Activated CD8-positive, alpha-beta memory T cell treated with anti-CD3 and anti-CD28 coated beads, Interleukin-2, amount 50 U/mL, for 1 hour (primary cell): Measurements from ENCODE around the gene ATP10B.
"Not testable (repeated sequence)": the region's sequence is repeated elsewhere in the genome, so short reads cannot be mapped to it uniquely, and the experiment has no call there.

ENCODE experiments used
- DNase-seq: peaks from one replicate; pipeline ENCODE4 v3.0.0-alpha.2; 2020; ENCODE audit errors: extremely low read depth

Gene ATP10B

DNA sequence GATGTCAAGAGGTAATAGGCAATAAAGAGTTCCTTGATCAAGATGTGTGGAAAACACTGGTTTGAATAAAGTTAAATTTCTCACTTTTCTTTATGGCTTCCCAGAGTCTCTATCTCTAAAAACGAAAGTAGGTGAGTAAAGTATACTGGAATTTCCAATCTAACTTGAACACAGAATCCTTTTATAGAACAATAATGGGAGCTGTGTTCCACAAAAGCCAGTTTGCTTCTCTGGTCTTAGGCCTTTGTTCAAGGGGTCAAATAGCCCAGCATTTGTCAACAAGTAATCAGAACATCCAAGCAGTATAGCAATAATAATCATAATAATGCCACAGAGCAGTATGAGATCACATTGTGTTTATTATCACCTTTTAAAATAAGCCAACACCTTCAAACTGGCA, 20.2 kb downstream of the ATP10B start:
- DNase-seq: no peak

DNA sequence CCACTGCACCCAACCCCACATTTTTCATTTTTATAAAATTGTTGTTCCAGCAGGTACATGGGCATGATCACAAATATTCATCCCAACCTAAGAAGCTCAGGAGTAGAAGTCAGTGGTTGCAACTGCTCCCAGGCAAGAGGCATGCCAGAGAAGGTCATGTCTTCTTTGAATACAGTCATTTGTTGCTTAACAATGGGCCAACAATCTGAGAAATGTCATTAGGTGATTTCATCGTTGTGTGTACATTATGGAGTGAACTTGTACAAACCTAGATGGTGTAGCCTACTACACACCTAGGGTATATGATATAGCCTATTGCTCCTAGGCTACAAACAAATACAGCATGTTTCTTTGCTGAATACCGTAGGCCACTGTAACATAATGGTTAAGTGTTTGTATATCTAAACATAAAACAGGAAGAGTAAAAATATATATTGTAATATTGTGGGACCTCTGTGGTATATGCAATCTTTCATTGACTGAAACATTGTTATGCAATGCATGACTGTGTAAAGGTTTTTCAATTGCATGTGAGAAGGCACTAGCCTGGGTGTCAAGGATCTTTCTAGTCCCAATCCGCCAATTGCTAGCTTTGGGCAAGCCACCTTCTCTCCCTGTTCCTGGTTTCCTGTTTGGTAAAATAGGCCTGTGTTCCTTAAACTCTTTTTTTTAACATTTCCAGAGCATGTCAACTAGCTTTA, 27.6 kb downstream of the ATP10B start:
- DNase-seq: no peak

DNA sequence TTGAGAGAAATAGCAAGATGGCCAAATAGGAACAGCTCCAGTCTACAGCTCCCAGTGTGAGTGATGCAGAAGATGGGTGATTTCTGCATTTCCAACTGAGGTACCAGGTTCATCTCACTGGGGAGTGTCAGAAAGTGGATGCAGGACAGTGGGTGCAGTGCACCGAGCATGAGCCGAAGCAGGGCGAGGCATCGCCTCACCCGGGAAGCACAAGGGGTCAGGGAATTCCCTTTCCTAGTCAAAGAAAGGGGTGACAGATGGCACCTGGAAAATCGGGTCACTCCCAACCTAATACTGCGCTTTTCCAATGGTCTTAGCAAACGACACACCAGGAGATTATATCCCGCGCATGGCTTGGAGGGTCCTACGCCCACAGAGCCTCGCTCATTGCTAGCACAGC, 39.0 kb downstream of the ATP10B start:
- not testable (repeated sequence) for DNase-seq

DNA sequence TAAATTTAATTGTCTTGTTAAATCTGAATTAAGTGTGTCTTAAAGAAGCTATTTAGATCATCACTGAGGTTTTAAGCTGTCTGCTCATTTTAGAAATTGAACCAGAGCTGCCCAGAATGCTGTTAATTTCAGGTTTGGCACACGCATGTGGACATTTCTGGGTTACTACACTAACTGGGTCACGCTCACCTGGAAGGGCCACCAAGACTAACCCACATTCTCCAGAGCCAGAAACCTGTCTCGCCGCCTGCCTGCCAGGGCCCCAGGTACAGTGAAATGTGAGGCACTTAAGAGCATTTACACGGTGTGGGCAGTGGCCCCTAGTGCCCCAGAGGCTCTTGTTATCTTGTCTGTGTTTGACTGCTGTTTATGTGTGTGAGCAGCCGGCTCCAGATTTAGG, 46.6 kb downstream of the ATP10B start:
- DNase-seq: no peak

DNA sequence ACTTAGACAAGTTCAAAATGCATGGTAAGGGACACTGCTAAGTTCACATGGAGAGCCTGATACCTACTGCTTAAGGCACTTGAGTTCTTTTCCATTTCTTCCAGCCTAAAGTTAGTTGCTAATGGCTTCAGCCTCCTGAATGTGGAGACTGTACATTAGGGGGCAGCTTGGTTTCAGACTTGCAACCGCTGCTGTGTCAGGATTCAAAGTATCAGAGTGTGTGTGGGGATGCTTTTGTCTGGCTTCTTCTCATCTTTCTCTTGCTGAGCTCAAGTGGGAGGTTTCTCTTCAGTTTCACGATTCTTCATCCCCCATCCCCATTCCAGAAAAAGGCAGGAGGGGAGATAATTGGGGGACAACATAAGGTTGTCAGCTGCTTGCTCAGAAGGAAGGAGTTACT, 49.4 kb downstream of the ATP10B start:
- DNase-seq: no peak

DNA sequence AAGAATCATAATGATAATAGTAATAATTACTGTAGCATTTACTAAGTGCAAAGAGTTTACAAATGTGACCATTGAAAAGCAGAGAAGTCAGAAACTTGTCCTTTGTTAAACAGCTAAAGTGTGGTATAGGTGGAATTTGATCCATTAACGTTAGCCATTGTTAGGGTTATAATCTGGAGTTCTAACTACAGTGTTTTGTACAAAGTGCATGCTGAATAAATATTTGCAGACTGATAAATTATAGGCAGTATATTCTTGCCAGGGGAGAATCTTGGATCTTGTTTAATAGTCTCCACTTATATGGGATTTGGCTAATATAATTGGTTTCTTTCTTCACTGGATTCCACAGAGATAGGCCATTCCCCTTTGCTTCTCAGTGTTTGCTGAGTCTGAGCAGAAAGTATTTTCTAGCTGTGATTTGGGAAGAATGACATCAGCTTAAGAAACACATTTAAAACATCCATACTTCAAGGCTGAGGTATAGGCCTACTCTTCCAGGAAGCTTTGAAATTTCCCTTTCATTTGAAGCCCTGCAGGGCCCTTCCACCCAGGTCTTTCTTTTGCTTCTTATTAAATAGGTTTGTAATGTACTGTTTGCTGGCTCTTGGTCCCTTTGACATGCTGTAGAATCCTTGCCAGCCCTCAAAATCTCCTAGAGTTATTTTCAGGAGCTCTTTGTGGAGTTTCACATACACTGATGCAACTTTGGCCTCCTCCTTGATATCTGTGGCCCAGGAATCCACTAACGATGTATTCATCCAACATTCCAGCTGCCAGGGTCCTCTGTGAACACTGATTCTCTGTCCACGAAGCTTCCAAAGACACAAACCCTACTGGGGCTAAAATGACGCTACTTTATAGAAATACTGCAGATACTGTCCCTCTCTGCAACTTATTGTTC, 51.4 kb downstream of the ATP10B start:
- no peak for DNase-seq

DNA sequence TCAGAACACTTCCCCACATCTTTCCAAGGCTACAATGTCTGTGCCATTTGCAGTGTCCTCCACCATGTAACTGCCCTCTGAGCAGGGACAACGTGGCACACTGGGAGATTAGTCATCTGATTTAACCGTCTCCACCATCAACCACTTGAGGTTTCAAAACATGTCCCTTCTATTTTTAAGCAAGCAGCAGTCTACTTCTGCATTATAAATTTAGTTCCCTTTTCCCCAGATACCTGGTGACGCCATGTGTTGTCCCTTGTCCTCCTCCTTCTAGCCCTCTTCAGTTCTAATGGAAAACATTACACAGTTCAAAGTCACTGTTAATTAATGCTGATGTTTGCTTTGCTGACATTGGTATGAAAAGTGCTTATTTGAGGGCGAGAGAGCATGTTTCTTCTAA, 52.8 kb downstream of the ATP10B start:
- DNase-seq: no peak

DNA sequence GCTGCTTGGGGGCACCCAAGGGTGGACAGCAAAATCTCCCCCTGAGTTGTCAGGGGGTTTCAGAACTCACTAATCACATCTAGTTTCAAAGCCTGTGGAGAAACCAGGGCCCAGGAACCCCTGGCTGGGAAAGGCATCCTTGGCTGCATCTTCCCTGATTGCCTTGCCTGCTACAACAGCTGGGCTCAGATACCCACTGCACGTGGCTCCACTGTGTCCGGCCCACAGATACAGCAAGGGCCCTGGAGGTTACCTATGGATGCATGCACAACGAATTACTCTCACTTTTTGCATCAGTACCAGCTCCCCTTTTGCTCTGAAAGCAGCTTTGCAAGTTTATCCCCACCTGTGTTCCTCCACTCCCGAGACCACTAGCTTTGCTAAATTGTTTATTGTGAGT, 55.0 kb downstream of the ATP10B start:
- DNase-seq: no peak

DNA sequence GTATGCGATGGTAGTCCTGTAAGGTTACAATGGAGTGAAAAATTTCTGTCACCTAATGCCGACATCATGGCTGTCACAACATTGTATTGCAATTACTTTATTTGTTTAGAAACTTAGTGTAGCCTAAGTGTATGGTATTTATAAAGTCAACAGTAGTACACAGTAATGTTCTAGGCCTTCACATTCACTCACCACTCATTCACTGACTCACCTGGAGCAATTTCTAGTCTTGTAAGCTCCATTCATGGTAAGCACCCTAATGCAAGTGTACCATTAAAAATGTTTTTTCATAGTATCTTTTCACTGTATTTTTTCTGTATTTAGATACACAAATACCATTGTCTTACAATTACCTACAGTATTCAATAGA, 58.5 kb downstream of the ATP10B start:
- no peak for DNase-seq

DNA sequence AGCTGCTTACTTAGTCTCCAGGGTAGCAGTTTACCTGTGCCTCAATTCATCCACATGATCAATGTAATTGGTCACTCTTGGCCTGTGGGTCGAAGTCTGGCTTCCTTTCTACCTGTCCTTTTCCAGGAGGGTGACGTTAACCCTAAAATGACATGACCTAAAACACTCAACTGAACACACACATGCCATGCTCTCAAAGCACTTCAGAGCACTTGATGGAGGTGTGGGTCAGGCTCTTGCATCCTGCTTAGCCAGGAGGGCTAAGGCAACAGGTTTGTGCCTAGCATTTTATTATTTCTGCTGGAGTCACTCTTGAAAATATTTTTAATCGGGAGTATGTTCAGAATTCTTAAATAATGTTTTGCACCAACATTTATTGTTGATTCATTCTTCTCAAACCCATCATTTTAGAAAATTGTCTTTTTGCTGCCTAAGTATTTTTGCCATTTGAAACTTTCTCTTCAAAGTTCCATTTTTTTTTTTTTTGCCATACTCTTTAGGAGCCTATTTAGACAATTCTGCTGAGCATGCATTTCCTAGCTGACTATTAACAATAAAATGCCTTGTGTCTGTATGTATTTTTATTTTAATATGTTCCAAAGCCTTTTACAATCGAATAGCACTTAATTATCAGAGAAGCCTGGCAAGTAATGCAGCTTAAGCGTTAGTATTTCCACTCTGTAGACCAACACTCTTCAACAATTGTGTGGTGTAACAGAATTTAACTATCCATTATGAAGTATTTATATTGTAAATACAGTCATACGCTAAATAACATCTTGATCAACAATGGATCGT, 59.1 kb downstream of the ATP10B start:
- no peak for DNase-seq

DNA sequence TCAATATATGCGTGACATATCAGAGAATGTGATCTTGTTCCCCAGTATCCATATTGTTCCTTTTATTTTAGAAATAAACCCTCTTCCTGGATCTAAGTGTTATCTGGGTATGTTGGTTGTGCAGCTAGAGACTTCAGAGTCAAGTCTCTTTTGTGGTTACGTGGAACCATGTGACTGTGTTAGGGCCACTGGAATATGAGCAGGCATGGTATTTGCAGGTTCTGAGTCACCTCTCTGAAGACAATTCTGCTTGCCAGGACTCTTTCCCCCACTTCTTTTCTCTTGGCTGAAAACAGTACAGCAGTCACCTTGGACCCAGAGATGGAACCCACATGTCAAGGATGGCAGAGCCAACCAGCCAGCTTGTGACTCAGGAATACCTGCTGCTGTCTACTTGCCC, 59.7 kb downstream of the ATP10B start:
- DNase-seq: no peak

DNA sequence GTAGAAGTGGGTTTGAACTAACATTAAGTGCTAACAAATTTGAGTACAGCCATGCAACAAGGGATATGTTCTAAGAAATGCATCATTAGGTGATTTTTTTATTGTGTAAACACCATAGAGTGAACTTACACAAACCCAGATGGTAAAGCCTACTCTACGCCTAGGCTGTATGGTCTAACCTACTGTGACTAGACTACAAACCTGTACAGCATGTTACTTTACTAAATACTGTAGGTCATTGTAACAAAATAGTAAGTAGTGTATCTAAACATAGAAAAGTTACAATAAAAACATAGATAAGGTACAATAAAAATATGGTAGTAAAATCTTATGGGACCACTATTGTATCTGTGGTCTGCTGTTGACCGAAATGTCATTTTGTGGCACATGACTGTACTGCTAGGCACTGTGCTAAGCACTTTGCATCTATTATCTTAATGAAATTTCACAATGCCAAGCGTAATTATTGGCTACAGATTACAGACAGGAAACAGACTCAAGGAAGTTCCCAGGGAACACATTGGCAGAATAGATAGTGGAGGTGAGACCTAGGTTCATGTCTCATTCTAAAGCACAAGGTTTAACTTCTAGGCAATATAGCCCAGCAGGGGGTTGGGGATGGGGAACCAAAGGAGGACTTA, 62.7 kb downstream of the ATP10B start:
- DNase-seq: no peak

DNA sequence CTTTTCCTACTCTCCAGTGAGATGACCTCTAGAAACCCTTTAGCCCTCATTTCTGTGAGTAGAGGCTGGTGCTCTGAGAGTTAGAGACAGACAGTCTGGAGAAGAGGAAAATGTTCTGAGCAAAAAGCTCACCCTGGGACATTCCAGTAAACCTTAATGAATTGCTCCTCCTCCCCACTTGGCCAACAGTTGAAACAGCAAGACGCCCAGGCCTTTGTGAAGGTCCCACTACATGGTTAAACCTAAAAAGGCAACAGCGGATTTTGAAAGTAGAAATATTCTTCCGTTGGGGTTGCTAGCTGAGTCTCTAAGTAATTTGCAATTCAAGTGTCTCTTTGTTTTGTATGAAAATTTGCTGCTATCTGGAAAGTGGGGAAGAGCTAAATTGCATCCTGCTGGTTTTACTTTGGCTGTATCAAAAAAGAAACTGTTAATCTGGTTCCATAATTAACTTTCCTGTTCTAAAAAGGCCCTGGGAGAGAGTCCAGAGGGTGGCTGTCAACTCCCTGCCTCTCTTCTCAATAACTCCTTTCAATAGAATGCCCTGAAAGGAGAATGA, 63.8 kb downstream of the ATP10B start:
- DNase-seq: no peak

DNA sequence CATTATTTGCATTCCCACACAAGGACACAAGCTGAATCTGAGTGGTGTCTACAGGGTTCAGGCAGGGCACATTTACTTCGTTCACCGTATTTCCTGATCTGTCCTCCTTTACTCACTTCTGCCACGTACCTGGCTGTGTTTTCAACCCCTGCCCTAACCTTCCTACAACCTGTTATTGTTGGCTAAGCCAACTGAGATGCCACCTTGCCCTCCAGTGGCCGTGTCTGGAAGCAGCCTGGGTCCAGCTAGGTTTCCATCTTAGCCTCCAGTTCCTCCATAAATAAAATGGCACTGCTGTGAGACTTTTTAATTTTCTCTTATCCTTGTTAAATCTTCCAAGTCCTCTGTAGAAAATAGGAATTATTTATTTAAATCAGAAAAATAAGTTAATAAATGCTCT, 64.8 kb downstream of the ATP10B start:
- no peak for DNase-seq

DNA sequence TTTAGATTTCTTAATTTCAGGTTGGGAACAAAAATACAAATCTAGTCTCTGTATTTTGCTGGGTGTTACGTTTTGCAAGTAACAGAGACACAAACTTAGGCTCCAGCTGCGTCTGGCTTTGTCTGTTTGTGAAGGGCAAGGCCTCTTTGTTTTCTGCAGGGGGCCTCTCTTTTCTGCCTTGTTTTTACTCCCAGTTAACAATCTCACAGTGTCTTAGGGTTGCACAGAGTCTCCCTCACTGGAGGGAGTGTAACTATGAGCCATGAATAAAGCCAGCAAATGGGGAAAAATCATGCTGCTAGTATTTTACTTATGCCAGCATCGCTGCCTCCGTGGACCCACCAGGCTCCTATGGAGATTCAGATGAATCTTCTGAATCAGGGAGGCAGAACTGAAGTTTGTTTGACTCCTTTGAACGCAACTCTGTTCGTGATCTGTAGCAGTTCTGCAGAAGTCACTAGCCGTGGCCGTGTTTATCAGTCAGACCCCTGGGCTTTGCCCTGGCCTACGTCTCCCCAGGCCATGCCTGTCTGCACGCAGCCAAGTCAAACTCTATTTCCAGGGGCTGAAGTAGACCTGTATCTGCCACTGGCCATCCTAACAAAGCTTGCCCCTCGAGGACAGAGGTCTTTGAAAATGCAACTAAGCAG, 77.2 kb downstream of the ATP10B start:
- no peak for DNase-seq

DNA sequence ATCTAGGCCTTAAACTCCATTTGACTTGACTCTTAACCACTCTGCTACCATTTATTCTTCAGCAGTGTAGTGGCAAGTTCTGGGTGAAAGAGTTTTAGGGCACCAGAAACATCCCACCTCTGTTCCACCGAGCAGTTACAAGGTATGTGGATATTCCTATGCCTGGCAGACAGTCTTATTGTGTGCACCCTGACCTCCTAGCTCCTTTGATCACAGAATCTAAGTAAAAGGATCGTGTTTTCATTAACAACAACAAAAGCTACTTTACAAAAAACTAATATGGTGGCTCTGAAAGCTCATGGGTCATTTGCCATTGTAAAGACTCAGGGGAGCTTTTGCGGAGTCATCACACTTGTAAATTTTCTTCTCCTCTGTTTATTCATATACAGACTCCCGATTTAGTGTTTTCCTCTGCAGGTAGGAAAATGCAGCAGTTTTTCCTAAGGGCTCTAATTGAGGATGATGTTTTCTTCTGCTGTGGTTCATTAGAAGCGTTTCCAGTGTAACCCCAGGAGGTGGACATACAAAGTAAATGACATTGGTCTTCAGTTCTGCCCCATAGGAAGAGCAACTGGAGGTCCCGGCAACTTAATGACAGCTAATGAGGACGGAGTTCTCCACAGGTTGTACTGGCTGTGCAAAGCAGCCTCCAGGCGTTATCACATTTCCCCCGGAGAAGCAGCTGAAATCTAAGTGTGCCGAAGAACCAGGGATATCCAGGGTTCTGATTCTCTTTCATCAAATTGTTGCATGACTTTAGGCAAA, 78.2 kb downstream of the ATP10B start:
- no peak for DNase-seq

DNA sequence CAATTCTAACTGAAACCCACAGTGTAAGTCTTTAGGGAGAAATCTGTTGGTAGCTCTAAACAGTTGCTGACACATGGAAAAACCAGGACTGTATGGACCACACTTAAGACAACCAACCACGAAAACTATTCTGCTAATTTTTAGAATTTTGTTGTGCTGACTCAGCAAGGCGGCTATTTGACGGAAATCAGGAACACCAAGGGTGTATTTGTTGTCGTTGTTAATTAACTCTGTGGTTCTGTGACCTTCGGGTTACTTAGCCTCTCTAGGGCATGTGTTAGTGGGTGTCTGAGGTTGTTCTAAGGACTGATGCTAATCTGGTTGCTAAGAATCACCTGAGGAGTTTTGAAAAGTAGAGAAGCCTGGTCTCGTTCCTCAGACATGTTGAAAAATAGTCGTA, 79.2 kb downstream of the ATP10B start:
- no peak for DNase-seq

DNA sequence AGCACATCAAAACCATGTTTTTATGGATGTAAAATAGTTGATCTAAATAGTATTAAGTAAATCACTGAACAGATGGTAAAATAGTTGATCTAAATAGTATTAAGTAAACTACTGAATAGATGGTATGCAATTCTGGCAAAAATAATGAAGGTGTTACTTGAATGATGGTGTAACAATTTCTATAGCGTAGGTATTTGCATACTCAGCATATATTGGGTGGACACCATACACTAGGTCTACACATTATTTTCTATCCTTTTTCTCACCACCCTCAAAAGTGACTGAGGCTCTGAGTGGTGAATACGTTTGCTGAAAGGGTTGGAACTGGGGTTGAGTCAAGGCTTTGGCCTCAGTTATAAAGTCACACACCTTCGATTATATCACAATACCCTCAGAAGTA, 81.3 kb downstream of the ATP10B start:
- no peak for DNase-seq

DNA sequence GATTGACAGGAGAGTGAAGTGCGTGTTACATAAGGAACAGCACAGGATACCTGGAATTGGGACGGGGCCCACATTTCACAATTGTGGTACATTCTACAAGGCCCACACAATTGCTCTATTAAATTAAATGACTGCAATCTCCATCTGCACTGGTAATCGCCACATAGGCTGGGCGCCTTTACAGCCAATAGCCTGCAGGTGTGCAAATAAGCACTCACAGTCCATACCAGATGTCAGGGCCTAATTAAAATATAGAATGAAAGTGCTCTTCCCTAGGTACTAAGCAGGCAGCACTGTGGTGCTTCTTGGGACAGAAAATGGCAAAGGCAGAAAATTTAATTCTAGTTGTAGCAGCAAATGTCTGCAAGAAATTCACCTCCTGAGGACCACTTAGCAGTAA, 82.7 kb downstream of the ATP10B start:
- no peak for DNase-seq

DNA sequence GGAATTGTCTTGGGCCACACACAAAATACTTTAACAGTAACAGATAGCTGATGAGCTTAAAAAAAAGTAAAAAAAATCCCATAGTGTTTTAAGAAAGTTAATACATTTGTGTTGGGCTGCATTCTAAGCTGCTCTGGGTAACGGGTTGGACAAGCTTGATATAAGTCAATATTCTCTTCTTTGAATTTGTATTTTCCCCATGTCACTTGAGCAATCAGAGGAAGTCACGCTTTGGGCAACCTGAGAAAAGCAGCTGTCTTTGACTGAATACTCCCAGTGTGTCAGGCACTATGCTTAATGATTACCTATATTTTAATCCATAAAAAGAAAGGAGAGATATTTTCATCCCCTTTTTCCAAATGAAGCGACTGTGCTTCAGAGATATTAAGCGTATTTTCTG, 84.9 kb downstream of the ATP10B start:
- DNase-seq: no peak

DNA sequence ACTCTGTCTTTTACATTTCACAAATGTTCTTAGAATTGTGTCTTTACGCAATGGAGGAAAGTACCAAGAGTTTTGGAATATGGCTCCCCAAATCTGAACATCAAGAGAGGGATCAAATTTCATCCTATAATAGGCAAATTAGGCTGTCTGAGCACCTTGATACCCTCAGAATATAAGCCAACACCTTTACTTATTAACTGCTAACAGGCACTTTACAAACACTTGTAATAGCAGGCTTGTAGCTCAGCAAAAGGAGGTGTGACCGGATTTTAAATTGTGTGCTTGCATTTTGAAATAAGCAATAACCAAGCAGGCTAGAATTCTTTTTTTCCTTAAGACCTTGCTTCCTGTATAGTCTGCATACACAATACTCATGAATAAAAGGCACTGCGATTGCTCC, 92.0 kb downstream of the ATP10B start:
- no peak for DNase-seq
